Cerebellar cortex (tissue), 1 donor: ENCODE measurements around the gene LSM14A.
"Not testable (repeated sequence)": the region's sequence is repeated elsewhere in the genome, so short reads cannot be mapped to it uniquely, and the experiment has no call there.

Source experiments
- DNase-seq: peaks from one replicate; pipeline ENCODE4 v3.0.0-alpha.2; 2015; ENCODE audit warnings: low spot score

LSM14A gene

DNA sequence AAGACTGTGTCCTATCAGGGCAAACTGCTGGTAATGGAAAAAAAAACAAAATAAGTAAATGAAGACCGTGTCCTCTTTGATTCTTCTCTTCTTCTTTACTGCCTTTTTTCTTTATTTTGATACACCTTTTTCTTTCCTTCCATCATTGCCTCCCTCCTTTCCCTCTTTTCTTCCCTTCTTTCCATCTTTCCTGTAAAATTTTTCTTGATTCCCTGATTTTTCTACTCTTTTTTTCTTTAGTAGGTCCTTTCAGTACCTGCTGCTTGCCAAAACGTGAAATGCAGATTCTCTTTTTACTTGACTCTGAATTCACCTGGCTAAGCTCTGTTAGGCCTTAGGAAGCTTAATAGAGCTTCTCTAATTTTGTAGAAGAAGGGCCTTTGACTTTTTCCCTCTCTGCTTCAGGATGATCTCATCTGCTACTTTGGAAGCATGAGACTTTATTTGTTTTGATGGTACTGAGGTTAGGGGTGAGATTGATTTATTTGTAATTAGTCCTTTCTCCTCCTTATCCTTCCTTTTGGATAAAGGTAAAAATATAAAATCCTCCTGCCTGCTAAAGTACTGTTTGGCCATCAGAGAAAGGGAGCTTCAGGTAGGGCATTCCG lies 19.2 kb downstream of the LSM14A start:
- DNase-seq, result no peak

DNA sequence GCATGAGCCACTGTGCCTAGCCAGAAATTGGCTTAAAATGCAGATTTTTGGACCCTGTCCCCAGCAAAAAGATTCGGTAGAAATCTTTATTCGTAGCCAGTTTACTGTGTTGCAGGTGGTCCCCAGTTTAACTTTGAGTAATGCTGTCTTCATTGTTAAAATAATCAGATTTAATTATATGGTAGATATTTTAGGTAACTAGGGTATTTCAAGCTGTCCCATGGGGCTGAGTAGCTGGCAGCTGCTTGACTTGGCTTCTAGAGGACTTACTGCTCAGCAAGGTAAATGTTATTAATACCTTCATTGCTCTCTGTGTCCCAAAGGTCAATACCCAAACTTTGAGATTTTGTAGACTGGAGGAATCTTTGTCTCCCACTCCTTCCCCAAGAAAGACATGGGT lies 21.1 kb downstream of the LSM14A start:
- DNase-seq, result no peak

DNA sequence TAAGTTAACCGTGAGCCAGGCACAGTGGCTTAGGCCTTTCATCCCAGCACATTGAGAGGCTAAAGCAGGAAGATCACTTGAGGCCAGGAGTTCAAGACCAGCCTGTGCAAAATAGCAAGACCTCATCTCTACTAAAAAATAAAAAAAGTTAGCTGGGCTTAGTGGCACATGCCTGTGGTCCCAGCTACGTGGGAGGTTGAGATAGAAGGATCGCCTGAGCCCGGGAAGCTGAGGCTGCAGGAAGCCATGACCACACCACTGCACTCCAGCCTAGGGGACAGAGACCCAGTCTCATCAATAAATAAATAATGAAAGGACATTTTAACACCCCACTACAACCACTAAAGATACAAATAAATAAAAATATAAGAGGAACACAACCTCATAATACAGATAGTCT lies 21.6 kb downstream of the LSM14A start:
- no peak for DNase-seq

- DNase-seq, result no peak
Observed at GRCh38 chr19:34201133-34201532, 28.8 kb downstream of the LSM14A start.

- DNase-seq, result not testable (repeated sequence)
Observed at GRCh38 chr19:34205324-34205723, 33.0 kb downstream of the LSM14A start.

- DNase-seq, result no peak
Observed at GRCh38 chr19:34208291-34208884, 36.1 kb downstream of the LSM14A start.

DNA sequence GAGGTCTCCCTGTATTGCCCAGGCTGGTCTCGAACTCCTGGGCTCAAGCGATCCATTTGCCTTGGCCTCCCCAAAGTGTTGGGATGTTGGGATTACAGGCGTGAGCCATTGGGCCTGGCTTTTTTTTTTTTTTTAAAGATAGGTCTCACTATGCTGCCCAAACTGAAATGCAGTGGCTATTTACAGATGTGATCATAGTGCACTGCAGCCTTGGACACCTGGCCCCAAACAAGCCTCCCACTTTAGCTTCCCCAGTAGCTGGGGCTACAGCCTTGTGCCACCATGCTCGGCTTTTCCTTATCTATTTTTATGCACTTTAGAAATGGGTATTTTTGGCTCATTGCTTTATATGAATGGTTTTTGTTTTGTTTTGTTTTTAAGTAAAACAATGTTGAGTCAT lies 37.4 kb downstream of the LSM14A start:
- no peak for DNase-seq

DNA sequence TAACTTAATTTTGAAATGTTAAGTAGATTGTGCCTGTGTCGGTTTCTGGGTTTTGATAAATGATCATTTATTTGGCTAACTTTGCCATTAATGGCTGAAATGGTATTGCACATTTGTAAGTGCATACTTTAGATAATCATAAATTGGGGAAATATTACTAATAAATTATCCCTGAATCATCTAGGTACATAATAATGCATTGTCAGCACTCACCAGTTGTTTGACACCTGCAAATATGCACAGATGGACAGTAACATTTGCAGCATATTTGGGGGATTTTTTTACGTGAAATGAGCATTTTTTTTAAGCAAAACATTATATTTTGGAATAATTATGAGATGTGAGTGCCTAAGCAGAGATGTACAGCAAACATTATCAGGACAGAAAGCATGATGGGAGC lies 41.0 kb downstream of the LSM14A start:
- no peak for DNase-seq

- DNase-seq, result no peak
Observed at GRCh38 chr19:34214040-34214439, 41.7 kb downstream of the LSM14A start.

GRCh38 chr19:34215006-34215665 lies 42.8 kb downstream of the LSM14A start:
- DNase-seq, result no peak

DNA sequence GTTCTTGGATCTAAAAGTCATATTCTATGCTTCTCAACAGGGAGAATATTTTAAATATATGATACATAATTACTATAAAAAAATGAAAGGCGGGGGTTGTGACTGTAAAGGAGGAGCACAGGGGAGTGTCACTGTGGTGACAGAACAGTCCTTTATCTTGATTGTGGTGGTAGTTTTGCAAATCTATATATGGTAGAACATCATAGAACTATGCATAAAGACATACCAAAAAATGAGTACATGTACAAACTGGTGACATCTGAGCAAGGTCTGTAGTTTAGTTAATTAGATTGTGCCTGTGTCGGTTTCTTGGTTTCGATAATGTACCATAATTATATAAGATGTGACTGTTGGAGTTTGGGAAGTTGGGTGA lies 43.3 kb downstream of the LSM14A start:
- no peak for DNase-seq

GRCh38 chr19:34216745-34217219 lies 44.5 kb downstream of the LSM14A start:
- DNase-seq, result not testable (repeated sequence)

- DNase-seq, result no peak
Observed at GRCh38 chr19:34217952-34218817, 45.9 kb downstream of the LSM14A start.

- DNase-seq, result no peak
Observed at GRCh38 chr19:34218818-34219164, 46.5 kb downstream of the LSM14A start.

DNA sequence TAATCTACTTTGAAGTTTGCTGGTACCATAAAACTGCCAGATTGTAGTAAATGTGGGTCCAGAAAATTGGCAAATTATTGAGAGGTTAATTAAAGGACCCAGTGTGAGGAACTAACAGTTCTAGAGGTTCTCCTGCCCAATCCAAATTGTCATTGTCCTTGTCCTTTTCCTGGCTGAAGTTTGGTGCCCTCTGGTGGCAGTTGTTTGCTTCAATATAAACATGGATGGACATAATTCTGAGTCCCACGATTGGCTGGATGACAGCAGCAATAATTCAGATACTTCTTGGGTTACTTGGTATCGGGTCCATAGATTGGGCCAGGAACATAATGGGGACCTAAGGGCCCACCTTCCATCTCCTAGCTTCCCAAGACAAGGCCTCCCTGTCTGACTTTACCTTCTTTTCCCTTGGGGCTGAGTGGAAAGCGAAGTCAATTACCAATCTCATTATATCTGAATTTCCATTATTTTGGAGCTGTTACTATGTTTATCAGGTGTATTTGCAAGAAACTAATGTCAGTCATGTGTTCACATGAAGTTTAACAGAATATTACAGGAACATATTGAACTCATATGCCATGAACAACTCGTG lies 48.3 kb downstream of the LSM14A start:
- peak; percentile 76 for DNase-seq

DNA sequence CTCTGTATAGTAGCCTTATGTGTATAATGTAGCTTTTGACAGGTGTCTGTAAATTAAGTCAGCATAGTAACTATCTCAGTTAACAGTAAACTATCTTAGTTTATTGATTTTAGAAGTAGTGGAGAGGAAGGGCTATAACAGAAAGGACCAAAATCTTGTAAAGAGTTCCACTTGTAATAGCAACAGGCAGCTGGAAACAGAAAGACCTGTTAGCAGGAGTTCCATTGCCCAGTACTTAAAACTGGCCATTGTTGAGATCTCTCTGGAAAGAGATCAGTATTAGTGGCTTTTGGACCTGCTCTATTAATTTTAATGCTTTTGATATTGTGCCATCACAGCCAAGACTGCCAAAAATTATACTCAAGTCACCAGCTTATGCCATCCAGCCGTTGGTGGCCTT lies 50.1 kb downstream of the LSM14A start:
- no peak for DNase-seq

DNA sequence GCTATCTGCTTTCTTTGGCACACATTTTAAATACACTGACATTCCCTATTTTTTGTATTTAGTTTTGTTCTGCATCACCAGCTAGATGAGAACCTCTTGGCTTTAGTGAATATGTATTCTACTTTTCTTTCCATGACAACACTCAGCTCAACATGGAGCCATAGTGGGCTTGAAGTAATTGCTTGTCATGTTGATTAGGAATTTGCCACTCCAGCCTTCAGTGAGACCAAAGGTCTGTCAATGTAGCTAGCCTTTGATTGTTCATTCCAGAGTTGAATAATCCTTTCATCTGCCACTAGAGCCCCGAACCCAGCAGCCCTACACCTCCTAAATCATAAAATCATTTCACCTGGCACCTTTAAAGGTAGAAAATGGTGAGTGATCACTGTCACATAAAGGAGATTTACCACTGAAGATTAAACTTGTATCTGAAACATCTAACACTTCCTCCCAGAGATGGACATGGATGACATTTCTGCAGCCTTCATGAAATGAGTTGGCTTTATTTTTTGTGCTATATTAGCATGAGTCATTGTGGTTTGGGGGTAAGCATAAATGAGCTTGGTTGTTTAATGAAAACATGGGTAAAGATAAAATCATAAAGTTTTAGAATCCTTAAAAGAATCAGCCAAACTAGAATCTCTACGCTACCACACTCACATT lies 52.8 kb downstream of the LSM14A start:
- DNase-seq, result no peak

DNA sequence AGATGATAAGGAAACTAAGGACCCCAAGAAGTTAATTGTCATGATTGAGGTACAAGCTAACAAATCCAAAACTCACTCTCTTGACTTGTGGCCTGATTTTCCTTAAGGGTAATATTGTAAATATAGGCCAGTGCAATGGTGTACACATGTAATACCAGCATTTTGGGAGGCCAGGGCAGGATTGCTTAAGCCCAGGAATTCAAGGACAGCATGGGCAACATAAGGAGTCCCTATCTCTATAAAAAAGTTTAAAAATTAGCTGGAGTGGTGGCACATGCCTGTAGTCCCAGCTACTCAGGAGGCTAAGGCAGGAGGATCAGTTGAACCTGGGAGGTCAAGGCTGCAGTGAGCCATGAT lies 53.3 kb downstream of the LSM14A start:
- DNase-seq, result no peak

GRCh38 chr19:34226036-34226435 lies 53.7 kb downstream of the LSM14A start:
- DNase-seq, result no peak

GRCh38 chr19:34228347-34228746 lies 56.0 kb downstream of the LSM14A start:
- no peak for DNase-seq

DNA sequence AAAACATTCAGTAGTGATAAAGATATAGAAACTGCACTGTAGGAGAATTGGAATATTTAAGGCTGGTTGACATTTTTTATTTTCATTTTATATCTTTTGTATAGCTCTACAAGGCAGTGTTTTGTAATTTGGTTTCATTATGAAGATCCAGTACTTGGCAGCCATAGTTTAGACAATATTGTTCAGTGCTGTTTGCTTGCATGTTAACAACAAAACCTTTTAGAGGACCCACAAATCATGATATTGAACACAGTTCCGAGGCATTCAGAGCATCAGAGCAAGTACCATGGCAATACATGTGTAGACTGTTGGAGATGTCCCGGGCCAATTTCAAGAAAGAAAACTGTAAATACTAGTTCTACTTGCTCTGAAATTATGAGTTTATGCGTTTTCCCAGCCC lies 56.5 kb downstream of the LSM14A start:
- DNase-seq, result no peak

DNA sequence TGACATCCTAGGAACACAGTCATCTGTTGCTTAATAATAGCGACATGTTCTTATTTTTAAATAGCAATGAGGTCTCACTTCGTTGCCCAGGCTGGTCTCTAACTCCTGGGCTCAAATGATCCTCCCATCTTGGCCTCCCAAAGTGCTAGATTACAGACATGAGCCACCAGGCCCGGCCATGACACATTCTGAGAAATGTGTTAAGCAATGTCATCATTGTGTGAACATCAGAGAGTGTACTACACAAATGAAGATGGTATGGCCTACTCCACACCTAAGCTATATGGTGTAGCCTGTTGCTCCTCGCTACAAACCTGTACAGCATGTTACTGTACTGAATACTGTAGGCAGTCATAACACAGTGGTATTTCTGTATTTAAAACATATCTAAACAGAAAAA lies 57.4 kb downstream of the LSM14A start:
- DNase-seq, result no peak
